HG03575 (cell line): ENCODE results near the gene ETV6.

ENCODE experiments used
- ATAC-seq: cut with Tn5 transposase; IDR thresholded peaks from one replicate; pipeline ENCODE4 v1.9.1; 2021; ENCODE audit not compliant: unreplicated experiment, insufficient number of reproducible peaks, low FRiP score; ENCODE audit errors: extremely low read depth

The ETV6 gene

GRCh38 chr12:11709513-11709912 lies 60.0 kb downstream of the ETV6 start:
- no peak for ATAC-seq

- no peak for ATAC-seq
These were observed 61.0 kb downstream of the ETV6 start for GRCh38 chr12:11710431-11710830.

GRCh38 chr12:11710906-11711305 lies 61.4 kb downstream of the ETV6 start:
- no peak for ATAC-seq

DNA sequence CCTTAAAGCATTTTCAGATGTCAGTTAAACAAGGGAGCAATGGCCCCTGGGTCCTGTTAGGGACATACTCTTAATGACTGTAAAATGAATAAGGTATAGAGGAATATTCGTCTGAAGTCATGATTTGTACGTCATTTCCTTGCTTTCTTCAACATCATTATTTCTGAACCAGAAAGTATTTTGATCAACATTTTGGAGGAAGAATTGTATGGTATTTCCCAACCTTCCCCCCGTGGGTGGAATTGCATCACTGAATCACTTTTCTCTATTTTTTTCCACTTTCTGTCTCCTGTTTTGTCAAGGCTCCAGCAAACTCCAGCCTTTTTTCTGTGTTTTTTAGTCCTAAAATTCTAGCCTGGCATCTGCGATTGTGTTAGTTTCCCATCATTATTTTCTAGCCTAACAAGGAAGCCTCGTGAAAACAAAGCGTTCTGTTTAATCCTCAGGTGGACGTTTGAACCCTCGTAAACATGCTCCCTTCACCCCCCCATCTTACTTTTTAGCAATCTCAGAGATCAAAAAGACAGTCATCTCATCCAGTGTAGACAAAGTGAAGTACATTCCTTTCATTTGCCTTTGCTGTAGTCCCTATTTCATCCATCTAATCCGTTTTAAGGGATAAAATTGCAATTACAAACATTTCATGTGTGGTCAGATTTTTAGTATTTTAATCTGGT lies 62.3 kb downstream of the ETV6 start:
- no peak for ATAC-seq

GRCh38 chr12:11712491-11712890 lies 63.0 kb downstream of the ETV6 start:
- no peak for ATAC-seq

DNA sequence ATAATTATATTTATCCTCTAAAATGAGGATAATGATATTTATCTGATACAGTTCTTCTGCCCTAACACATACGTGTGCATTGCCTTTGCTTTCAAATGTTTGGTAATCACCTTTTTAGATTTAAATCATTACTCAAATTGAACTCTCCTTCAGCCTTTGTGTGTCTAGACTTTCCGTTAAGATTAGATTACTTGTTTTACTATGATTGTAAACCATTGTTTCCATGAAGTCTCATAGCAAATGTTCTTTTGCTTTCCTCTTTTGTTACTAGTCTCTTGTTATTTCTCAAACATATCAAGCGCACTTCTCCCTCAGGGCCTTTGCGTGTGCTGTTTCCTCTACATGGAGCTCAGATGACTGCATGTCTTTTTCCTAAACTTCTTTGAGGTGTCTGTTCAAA lies 63.7 kb downstream of the ETV6 start:
- ATAC-seq = no peak

DNA sequence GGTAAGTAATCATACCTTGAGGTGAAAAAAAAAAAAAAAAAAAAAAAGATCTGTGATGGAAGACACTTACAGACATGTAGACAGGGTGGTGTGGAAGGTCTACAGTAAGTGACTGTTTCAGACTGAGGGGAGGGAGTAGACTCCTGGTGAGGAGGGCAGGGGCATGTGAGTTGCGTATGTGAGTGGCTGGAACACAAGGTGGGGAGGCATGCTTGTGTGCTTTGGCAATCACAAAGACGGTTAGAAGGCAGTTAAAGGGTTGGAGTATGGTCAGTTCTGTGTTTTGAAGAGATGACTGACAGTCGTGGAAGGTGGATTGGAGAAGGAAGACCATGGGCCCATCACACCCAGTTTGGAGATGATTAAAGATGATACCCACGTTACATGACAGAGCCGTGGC lies 65.2 kb downstream of the ETV6 start:
- ATAC-seq = no peak

GRCh38 chr12:11715621-11716020 lies 66.1 kb downstream of the ETV6 start:
- ATAC-seq = no peak

GRCh38 chr12:11716794-11717518 lies 67.5 kb downstream of the ETV6 start:
- no peak for ATAC-seq

DNA sequence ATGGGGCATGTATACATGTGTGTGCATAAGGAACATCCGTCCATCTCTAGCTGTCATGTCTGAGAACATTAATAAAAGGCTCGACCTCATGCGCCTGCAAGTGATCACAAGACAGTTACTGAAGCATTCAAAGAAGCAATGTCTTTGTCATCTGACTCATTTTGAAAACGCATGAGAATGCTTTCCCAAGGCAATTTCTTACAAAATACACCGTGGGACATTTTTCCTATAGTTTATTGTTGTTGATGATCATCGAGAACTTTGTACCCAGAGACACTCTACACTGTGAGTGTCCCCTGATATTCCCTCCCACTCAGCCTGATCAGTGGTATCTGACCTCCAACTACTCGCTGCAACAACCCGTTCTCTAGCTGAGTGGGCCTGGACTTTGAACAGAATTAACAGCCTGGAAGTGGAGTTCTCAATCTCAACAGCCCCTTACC lies 68.1 kb downstream of the ETV6 start:
- no peak for ATAC-seq

GRCh38 chr12:11718105-11718504 lies 68.6 kb downstream of the ETV6 start:
- no peak for ATAC-seq

DNA sequence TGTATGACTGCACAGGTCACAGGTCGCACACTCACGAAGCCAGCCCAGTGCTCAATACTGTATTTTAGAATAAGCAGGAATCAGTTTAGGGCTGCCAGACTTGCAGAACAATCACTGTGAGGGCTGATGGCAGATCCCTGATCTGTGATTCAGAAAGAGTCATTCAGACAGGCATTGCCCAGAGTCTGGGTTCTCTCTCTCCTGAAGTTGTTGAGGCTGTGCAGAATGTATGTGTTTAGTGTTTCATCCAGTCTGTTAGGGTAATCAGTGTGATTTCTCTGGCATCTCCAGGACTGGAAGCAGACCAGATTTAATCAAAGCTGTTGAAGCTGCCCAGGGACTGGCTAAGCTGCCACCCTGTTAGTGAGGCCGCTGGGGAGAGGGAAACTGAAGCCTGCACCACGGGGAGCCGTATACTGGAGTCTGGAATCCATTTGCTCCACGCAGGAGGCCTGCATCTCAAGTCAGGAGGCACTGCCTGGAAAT lies 69.3 kb downstream of the ETV6 start:
- no peak for ATAC-seq

GRCh38 chr12:11719678-11720099 lies 70.2 kb downstream of the ETV6 start:
- no peak for ATAC-seq

- no peak for ATAC-seq
These were observed 72.6 kb downstream of the ETV6 start for GRCh38 chr12:11722071-11722470.

- ATAC-seq = no peak
These were observed 73.2 kb downstream of the ETV6 start for GRCh38 chr12:11722578-11723138.

DNA sequence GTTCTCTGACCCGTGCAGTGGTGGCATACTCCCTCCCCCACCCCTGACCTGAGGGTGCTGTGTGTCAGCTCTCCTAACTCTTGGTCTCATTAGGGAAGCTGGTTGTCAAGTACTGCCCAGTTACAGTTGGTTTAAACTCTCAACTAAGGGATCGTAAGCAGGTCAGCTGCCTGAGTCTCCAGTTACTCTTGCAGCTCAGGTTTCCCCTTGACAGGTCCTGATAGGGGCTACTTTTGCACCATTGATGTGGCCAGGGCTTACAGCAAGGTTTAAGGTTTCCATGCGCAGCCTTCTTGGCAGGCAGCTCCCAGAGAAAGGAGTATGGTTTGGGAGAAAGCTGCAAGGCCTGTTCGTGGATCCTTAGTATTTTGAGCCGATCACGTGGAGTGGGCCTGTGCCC lies 74.5 kb downstream of the ETV6 start:
- ATAC-seq = no peak

- no peak for ATAC-seq
These were observed 75.4 kb downstream of the ETV6 start for GRCh38 chr12:11724888-11725311.

DNA sequence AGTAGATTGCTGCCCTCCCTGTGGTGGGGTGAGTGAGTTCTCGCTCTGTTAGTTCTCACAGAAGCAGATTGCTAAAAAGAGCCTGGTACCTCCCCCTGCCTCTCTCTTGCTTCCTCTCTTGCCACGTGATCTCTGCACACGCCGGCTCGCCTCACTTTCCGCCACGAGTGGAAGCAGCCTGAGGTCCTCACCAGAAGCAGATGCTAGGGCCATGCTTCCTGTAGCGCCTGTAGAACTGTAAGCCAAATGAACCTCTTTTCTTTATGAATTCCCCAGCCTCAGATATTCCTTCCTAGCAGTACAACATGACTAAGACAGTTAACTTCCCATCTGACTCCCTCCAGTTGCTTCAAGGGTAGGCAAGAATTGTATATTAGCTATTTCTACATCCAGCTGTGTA lies 76.2 kb downstream of the ETV6 start:
- ATAC-seq = no peak

DNA sequence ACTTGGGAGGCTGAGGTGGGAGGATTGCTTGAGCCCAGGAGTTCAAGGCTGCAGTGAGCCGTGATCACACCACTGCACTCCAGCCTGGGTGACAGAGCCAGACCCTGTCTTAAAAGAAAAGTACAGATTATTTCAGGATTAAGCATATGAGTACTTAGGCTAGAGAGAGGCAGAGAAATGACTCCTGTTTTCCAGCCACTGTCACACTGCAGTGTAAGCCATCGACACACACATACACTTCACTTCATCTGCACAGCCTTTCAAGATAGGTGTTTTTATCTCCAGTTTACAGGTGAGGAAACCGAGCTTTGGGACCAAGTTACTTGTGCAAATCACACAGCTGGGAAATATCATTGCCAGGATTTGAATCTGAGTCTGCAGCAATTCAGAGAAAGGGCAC lies 77.2 kb downstream of the ETV6 start:
- ATAC-seq = no peak

DNA sequence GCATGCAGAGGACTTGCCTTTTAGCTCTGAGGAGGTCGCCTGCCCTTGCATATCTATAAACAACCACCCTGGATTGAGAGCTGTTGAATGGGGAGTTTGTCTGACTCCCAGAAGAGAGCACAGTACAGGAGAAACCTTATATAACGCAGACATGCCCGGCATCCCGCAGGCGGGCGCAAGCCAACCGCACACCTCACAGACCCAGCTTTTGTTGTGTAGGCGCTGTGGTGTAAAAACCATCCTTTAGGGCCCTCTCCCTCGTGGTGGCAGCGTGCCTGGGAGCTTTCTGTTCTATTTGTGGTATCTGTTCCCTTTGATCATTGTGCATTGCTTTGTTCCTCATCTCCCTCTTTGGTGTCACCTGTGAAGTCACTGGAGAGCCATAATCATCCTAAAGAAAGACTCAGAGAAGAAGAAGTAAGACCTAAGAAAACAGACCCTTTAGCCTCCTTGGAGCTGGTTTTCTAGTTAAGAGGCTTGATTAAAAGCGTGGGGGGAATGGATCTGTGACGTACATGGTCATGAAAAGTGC lies 77.7 kb downstream of the ETV6 start:
- ATAC-seq = no peak
